Measurements from ENCODE around the gene SSTR4. TPM values are rescaled to one million over a fixed set of nuclear protein-coding genes. Genes with fewer than 3 reads are reported as not detected.

SSTR4 gene
- total RNA-seq, 1 experiment from 2014 or later: not detected

GRCh38 chr20:23021951-23022350 is 13.2 kb upstream of the SSTR4 start:
- Histone ChIP-seq H3K27ac (ENCODE audit: low read length) (no peak overlapping the region), H3K27me3 (ENCODE audit: control insufficient read depth, insufficient read depth, low read length) (0 out of 2 replicates have a peak, but pooled peaks cover 2% of the 10 kb centered on the region), H3K36me3 (ENCODE audit: control insufficient read depth, insufficient read depth, low read length) (no peaks in the 10 kb centered on the region), H3K9me3 (ENCODE audit: control insufficient read depth, insufficient read depth, low read depth, low read length) (no peaks in the 10 kb centered on the region), H3K4me3 (ENCODE audit: low read depth in 2 of 2, low read length in 2 of 2) (no peak overlapping the region), H3K4me1 (ENCODE audit: control insufficient read depth, insufficient read depth, low read length) (no peaks in the 10 kb centered on the region)
- CTCF ChIA-PET: no interaction called here
- POLR2A ChIA-PET: no interaction called here
- DNase-seq (ENCODE audit: low read depth, low spot score) (no peak), ATAC-seq (no peak)
- intact Hi-C loops (cut with micrococcal nuclease; ENCODE audit: unreplicated experiment) (no loop called here), in situ Hi-C loops (cut with HindIII; ENCODE audit: low pct_unique_long_range_greater_than_20kb, low sequenced_read_pairs) (no loop called here)
- no TSS peak for BruUV-seq (replicated peaks)
- no peak for TF ChIP-seq REST (IDR thresholded peaks at IDR 0.05; ENCODE audit: insufficient read depth in 1 of 2, low read depth in 2 of 2, low read length in 1 of 2)
- no peak for TF ChIP-seq SIN3A (IDR thresholded peaks at IDR 0.05; ENCODE audit: borderline replicate concordance, insufficient read depth, low read depth, low read length)
- TF ChIP-seq TCF7L2 (IDR thresholded peaks at IDR 0.05; ENCODE audit: low read depth, low read length): no peak

GRCh38 chr20:23022849-23023248 is 12.3 kb upstream of the SSTR4 start:
- DNase-seq (ENCODE audit: low read depth, low spot score): no peak
- H3K4me1 ChIP-seq (ENCODE audit: control insufficient read depth, insufficient read depth, low read length): no peaks in the 10 kb centered on the region
- ChIA-PET POLR2A (no interaction called here), CTCF (no interaction called here)
- 0 out of 2 replicates have a peak, but pooled peaks cover 2% of the 10 kb centered on the region for H3K27me3 ChIP-seq (ENCODE audit: control insufficient read depth, insufficient read depth, low read length)
- BruUV-seq (replicated peaks): no TSS peak
- no peak overlapping the region for H3K27ac ChIP-seq (ENCODE audit: low read length)
- intact Hi-C loops (cut with micrococcal nuclease; ENCODE audit: unreplicated experiment) (no loop called here), in situ Hi-C loops (cut with HindIII; ENCODE audit: low pct_unique_long_range_greater_than_20kb, low sequenced_read_pairs) (no loop called here)
- no peaks in the 10 kb centered on the region for H3K9me3 ChIP-seq (ENCODE audit: control insufficient read depth, insufficient read depth, low read depth, low read length)
- no peak overlapping the region for H3K4me3 ChIP-seq (ENCODE audit: low read depth in 2 of 2, low read length in 2 of 2)
- H3K36me3 ChIP-seq (ENCODE audit: control insufficient read depth, insufficient read depth, low read length): no peaks in the 10 kb centered on the region
- no peak for ATAC-seq
- TF ChIP-seq SIN3A (IDR thresholded peaks at IDR 0.05; ENCODE audit: borderline replicate concordance, insufficient read depth, low read depth, low read length) (no peak), TCF7L2 (IDR thresholded peaks at IDR 0.05; ENCODE audit: low read depth, low read length) (no peak), REST (IDR thresholded peaks at IDR 0.05; ENCODE audit: insufficient read depth in 1 of 2, low read depth in 2 of 2, low read length in 1 of 2) (no peak), POLR2AphosphoS5 (IDR thresholded peaks at IDR 0.05; ENCODE audit: low read depth, low read length) (no peak)
- TF ChIP-seq, protein P1, sequence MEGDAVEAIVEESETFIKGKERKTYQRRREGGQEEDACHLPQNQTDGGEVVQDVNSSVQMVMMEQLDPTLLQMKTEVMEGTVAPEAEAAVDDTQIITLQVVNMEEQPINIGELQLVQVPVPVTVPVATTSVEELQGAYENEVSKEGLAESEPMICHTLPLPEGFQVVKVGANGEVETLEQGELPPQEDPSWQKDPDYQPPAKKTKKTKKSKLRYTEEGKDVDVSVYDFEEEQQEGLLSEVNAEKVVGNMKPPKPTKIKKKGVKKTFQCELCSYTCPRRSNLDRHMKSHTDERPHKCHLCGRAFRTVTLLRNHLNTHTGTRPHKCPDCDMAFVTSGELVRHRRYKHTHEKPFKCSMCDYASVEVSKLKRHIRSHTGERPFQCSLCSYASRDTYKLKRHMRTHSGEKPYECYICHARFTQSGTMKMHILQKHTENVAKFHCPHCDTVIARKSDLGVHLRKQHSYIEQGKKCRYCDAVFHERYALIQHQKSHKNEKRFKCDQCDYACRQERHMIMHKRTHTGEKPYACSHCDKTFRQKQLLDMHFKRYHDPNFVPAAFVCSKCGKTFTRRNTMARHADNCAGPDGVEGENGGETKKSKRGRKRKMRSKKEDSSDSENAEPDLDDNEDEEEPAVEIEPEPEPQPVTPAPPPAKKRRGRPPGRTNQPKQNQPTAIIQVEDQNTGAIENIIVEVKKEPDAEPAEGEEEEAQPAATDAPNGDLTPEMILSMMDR (IDR thresholded peaks at IDR 0.05): no peak

Data from Panc1 (cell line).